Testis (tissue), 3 donors: ENCODE data around the gene WT1. TPM values are rescaled to one million over a fixed set of nuclear protein-coding genes. Genes with fewer than 3 reads are reported as not detected.
"Not testable (repeated sequence)": the region's sequence is repeated elsewhere in the genome, so short reads cannot be mapped to it uniquely, and the experiment has no call there.

Source experiments
- DNase-seq: peaks from one replicate; pipeline ENCODE4 v3.0.0-alpha.2; 2019
- H3K27ac ChIP-seq, 2 donors: fragments of 200-600 bp; sonication (generic); one replicate each; pipeline ENCODE4 v1.5.1; 2019
- H3K27me3 ChIP-seq: fragments of 200-600 bp; sonication (generic); one replicate; pipeline ENCODE4 v1.5.1; 2019
- H3K36me3 ChIP-seq: fragments of 200-600 bp; sonication (generic); one replicate; pipeline ENCODE4 v1.5.1; 2017; ENCODE audit warnings: low read depth; ENCODE audit errors: missing control alignments
- H3K4me1 ChIP-seq: fragments of 200-600 bp; sonication (generic); one replicate; pipeline ENCODE4 v1.5.1; 2019
- H3K4me3 ChIP-seq, 2 donors: fragments of 200-600 bp; sonication (generic); one replicate each; pipeline ENCODE4 v1.5.1; 2017 to 2019
- H3K9me3 ChIP-seq: fragments of 200-600 bp; sonication (generic); one replicate; pipeline ENCODE4 v1.5.1; 2017
- POLR2A ChIP-seq: fragments of 450-650 bp; IDR thresholded peaks from one replicate; pipeline ENCODE4 v1.6.1; 2017; ENCODE audit warnings: antibody characterized with exemption, mild to moderate bottlenecking, moderate library complexity
- WGBS, 2 donors: methylation state at CpG; one replicate each; pipeline ENCODE4 v1.1.5; 2018; 5-methylcytosine and 5-hydroxymethylcytosine counted together
- intact Hi-C: fragments of 100-400 bp; cut with DNase I; formaldehyde crosslinking; loops from one replicate; pipeline ENCODE4 v1.15.1; 2023; ENCODE audit warnings: low total_unique reads
- polyA plus RNA-seq: library from polyadenylated mRNA; stranded (reverse); fragments of 350-450 nt; fragmentation: Illumina TruSeq; extraction: RNeasy Lipid Tissue Mini Kit (QIAGEN cat#74804); gene quantifications from one replicate; pipeline ENCODE4 v1.2.3, GENCODE V29; 2014; ENCODE audit warnings: low read depth, low replicate concordance; ENCODE audit not compliant: insufficient read depth
- total RNA-seq, 2 donors: library from RNA; depleted of rRNA; stranded (reverse); fragments of >200 nt; gene quantifications; one replicate each; pipeline ENCODE4 v1.2.3, GENCODE V29; 2016
- TF ChIP-seq, protein P1 (sequence below), 3 experiments: fragments of 450-650 bp in 2 of 3; fragments of 200-600 bp in 1 of 3; sonication (generic) in 1 of 3; IDR thresholded peaks; one replicate each; pipeline ENCODE4 v1.5.1; 2016 to 2019; ENCODE audit warnings: antibody characterized with exemption in 3 of 3, mild to moderate bottlenecking in 2 of 3, moderate library complexity in 1 of 3

WT1 gene
- total and polyA plus RNA-seq, 3 donors from 2014 or later = 62.2 to 278 (median 189) TPM

DNA sequence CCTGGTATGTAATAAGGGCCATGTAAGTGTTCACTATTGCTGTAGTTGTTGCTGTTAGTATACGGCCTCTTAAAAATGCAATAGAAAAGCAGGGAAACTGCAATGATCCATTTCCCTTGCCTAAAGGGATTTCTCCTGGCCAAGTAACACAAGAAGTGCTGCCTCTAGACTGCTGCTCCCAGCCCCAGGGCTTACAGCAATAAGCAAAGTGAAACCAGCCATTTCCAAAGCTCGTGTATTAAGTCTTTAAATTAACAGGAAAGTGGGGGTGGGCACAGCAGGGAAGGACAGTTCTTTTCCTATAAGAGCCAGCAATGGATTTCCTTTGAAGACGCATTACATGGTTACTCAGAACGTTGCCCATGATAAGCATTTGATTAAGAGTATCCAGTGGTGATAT, 36.9 kb upstream of the WT1 start:
- WGBS, 2 donors = 52 to 57% methylated on average over 4 of the region's 4 CpGs
- H3K4me3 ChIP-seq = no peak overlapping the region
- no peak overlapping the region for H3K27ac ChIP-seq
- intact Hi-C loops = no loop called here
- no peaks in the 10 kb centered on the region for H3K9me3 ChIP-seq
- TF ChIP-seq POLR2A = no peak
- TF ChIP-seq, protein P1, sequence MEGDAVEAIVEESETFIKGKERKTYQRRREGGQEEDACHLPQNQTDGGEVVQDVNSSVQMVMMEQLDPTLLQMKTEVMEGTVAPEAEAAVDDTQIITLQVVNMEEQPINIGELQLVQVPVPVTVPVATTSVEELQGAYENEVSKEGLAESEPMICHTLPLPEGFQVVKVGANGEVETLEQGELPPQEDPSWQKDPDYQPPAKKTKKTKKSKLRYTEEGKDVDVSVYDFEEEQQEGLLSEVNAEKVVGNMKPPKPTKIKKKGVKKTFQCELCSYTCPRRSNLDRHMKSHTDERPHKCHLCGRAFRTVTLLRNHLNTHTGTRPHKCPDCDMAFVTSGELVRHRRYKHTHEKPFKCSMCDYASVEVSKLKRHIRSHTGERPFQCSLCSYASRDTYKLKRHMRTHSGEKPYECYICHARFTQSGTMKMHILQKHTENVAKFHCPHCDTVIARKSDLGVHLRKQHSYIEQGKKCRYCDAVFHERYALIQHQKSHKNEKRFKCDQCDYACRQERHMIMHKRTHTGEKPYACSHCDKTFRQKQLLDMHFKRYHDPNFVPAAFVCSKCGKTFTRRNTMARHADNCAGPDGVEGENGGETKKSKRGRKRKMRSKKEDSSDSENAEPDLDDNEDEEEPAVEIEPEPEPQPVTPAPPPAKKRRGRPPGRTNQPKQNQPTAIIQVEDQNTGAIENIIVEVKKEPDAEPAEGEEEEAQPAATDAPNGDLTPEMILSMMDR (IDR thresholded peaks at IDR 0.05) = no peak
- no peaks in the 10 kb centered on the region for H3K27me3 ChIP-seq
- H3K36me3 ChIP-seq = no peaks in the 10 kb centered on the region
- H3K4me1 ChIP-seq = peaks cover 16% of the 10 kb centered on the region
- DNase-seq = no peak

DNA sequence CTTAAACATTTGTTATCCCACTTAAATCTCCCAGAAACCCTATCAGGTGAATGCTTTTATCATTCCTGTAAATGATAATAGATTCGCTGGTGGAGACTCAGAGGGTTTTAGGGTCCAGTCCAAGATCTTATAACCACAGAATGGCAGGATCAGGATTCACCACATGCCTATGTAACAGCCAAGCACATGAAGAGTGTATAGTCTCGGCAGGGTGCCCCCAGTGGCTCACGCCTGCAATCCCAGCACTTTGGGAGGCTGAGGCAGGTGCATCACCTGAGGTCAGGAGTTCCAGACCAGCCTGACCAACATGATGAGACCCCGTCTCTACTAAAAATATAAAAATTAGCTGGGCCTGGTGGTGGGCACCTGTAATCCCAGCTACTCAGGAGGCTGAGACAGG, 36.2 kb upstream of the WT1 start:
- H3K36me3 ChIP-seq, H3K4me3 ChIP-seq, DNase-seq, H3K9me3 ChIP-seq, intact Hi-C loops, H3K27ac ChIP-seq, H3K27me3 ChIP-seq: not testable (repeated sequence)
- peaks cover 12% of the 10 kb centered on the region for H3K4me1 ChIP-seq
- 80 to 89% methylated on average over 1 to 4 of the region's 4 CpGs for WGBS, 2 donors

DNA sequence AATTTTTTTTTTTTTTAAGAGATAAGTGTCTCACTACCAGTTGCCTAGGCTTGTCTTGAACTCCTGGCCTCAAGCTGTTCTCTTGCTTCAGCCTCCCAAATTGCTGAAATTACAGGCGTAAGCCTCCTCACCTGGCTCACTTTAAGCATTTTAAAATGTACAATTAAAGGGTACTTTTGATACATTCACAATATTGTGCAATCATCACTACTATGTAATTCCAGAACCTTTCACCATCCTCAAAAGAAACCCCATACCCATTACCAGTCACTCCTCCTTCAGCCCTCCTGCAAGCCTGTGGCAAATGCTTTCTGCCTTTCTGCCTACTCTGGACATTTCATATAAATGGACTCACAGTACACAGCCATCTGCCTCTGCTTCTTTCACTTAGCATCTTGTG, 34.5 kb upstream of the WT1 start:
- WGBS, 2 donors = 96 to 100% methylated on average over 1 of the region's 1 CpG
- intact Hi-C loops = no loop called here

DNA sequence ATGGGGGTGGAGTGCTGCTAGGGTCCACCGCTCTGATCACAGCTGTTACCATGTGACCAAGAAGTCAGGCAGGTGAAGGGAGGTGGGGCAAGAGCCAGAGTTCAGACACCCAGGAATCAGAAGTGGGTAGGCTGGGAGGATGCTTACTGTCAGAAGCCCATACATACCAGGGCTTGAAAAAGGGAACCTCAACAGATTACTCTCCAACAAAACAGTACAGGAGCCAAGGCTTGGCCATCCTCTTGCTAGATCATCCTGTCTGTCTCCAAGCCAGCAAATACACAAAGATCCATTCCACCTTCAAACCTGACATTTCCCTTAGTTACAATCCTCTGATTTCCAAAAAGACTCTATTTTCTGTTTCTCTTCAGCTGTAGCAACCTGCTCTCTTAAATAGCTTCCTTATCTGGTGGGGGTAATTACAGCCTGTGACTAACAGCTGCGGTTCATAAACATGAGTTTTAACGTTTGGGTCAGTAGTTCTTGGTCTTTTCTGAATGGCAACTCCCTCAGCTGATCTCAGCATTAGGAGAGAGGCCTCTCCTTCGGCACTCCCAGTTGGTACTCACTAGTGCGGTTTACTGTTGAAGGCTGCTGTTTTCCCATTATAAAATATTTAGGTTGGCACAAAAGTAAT, 31.1 kb upstream of the WT1 start:
- Histone ChIP-seq H3K27ac (no peak overlapping the region), H3K4me1 (peaks cover 7% of the 10 kb centered on the region), H3K27me3 (no peaks in the 10 kb centered on the region), H3K9me3 (no peaks in the 10 kb centered on the region), H3K36me3 (no peaks in the 10 kb centered on the region), H3K4me3 (no peak overlapping the region)
- WGBS, 2 donors = 39 to 55% methylated on average over 5 of the region's 5 CpGs
- no peak for DNase-seq
- no peak for TF ChIP-seq POLR2A
- TF ChIP-seq, protein P1 (IDR thresholded peaks at IDR 0.05) = no peak
- intact Hi-C loops = no loop called here

More for the DNA sequence above, 34.5 kb upstream of the WT1 start:
- Histone ChIP-seq H3K27me3 (no peaks in the 10 kb centered on the region), H3K36me3 (no peaks in the 10 kb centered on the region), H3K4me1 (peaks cover 15% of the 10 kb centered on the region), H3K27ac (no peak overlapping the region), H3K9me3 (no peaks in the 10 kb centered on the region), H3K4me3 (no peak overlapping the region)
- TF ChIP-seq POLR2A = no peak
- TF ChIP-seq, protein P1 (IDR thresholded peaks at IDR 0.05) = no peak
- no peak for DNase-seq

DNA sequence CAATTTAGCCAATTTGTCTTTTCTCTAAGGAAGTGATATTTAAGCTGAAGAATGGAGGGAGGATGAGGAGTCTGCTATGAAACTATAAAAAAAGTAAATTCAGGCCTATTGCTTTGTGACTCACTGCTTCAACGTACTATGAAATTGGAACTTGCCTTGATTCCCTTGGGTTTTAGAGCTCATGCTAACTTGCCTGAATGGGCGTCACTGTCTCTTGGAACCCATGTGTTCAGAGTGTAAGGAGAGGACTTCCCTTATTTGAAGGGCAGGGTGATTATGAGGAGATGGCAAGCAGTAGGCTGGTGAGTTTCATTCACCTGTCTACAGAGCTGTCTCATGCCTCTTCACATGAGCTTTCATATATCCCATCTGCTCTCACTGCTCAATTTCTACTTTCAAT, 28.7 kb upstream of the WT1 start:
- Histone ChIP-seq H3K36me3 (no peaks in the 10 kb centered on the region), H3K4me3 (no peak overlapping the region), H3K27me3 (no peaks in the 10 kb centered on the region), H3K4me1 (peaks cover 7% of the 10 kb centered on the region), H3K27ac (no peak overlapping the region), H3K9me3 (no peaks in the 10 kb centered on the region)
- 92 to 98% methylated on average over 2 of the region's 2 CpGs for WGBS, 2 donors
- TF ChIP-seq POLR2A = no peak
- TF ChIP-seq, protein P1 (IDR thresholded peaks at IDR 0.05) = no peak
- DNase-seq = no peak
- intact Hi-C loops = no loop called here
